ENCODE measurements around the gene CREB5.

GRCh38 chr7:28596245-28596935, 184.1 kb downstream of the CREB5 start:
- TF ChIP-seq CTCF (IDR thresholded peaks at IDR 0.05 in 4 of 5, conservative IDR thresholded peaks at IDR 0.05 in 1 of 5) (no peak), POLR2A (IDR thresholded peaks at IDR 0.05) (no peak)

All from gastrocnemius medialis (tissue), 4 donors.